ENCODE data around the gene FASLG.
"Not testable (repeated sequence)": the region's sequence is repeated elsewhere in the genome, so short reads cannot be mapped to it uniquely, and the experiment has no call there.

- TF ChIP-seq ATF3 (IDR thresholded peaks at IDR 0.05); MAX (IDR thresholded peaks at IDR 0.05); CTCF (IDR thresholded peaks at IDR 0.05; ENCODE audit: low read depth, low read length, missing input control): not testable (repeated sequence)
Observed at GRCh38 chr1:172620603-172621002, 38.3 kb upstream of the FASLG start.
